CD4-positive, alpha-beta T cell treated with Interferon alpha-2 for 1 hour (primary cell): ENCODE data around the gene SGMS1.

Experiments used
- DNase-seq, 2 donors: peaks; one replicate each; pipeline ENCODE4 v3.0.0-alpha.2; 2020 to 2022

Gene SGMS1

GRCh38 chr10:50635286-50635685 lies 11.5 kb upstream of the SGMS1 start:
- no peak for DNase-seq

GRCh38 chr10:50634479-50634878 lies 10.7 kb upstream of the SGMS1 start:
- DNase-seq, result no peak

GRCh38 chr10:50631052-50631451 lies 7.3 kb upstream of the SGMS1 start:
- no peak for DNase-seq

GRCh38 chr10:50629495-50630122 lies 5.9 kb upstream of the SGMS1 start:
- DNase-seq, result no peak

GRCh38 chr10:50627896-50628295 lies 4.1 kb upstream of the SGMS1 start:
- no peak for DNase-seq

- no peak for DNase-seq
Measured at GRCh38 chr10:50627443-50627842, 3.7 kb upstream of the SGMS1 start.

GRCh38 chr10:50625649-50626132 lies 1.9 kb upstream of the SGMS1 start:
- no peak for DNase-seq

GRCh38 chr10:50624866-50625501 lies 1.2 kb upstream of the SGMS1 start:
- peak; percentile 73 for DNase-seq

GRCh38 chr10:50624413-50624865 lies 683 bp upstream of the SGMS1 start:
- peak; percentile 94 to 95 for DNase-seq

GRCh38 chr10:50622706-50623662 lies 772 bp downstream of the SGMS1 start:
- peak; percentile 26 to 58 for DNase-seq

GRCh38 chr10:50621968-50622705 lies 1.6 kb downstream of the SGMS1 start:
- peak; percentile 70 for DNase-seq

GRCh38 chr10:50620899-50621298 lies 2.9 kb downstream of the SGMS1 start:
- no peak for DNase-seq

GRCh38 chr10:50619882-50620281 lies 3.9 kb downstream of the SGMS1 start:
- no peak for DNase-seq

- DNase-seq, result no peak
Measured at GRCh38 chr10:50619166-50619565, 4.6 kb downstream of the SGMS1 start.

GRCh38 chr10:50618624-50619023 lies 5.1 kb downstream of the SGMS1 start:
- no peak for DNase-seq

- no peak for DNase-seq
Measured at GRCh38 chr10:50615658-50616057, 8.1 kb downstream of the SGMS1 start.

- DNase-seq, result peak in 1 of 2 donors; percentile 37
Measured at GRCh38 chr10:50614444-50615137, 9.2 kb downstream of the SGMS1 start.

- no peak for DNase-seq
Measured at GRCh38 chr10:50613726-50614443, 9.9 kb downstream of the SGMS1 start.

- no peak for DNase-seq
Measured at GRCh38 chr10:50613150-50613549, 10.6 kb downstream of the SGMS1 start.

GRCh38 chr10:50610368-50610767 lies 13.4 kb downstream of the SGMS1 start:
- no peak for DNase-seq

GRCh38 chr10:50607356-50607925 lies 16.3 kb downstream of the SGMS1 start:
- DNase-seq, result no peak
